ENCODE measurements around the gene SLC47A2.

- TF ChIP-seq CTCF (IDR thresholded peaks at IDR 0.05; ENCODE audit: borderline replicate concordance, extremely low read depth, low read length, poor library complexity, severe bottlenecking) (no peak), EZH2 (IDR thresholded peaks at IDR 0.05; ENCODE audit: borderline replicate concordance, low read depth, low read length, severe bottlenecking) (no peak)
Measured at GRCh38 chr17:19756546-19756945, 40.2 kb upstream of the SLC47A2 start.

Measured in DND-41 (cell line).